HG02588 (cell line): Measurements from ENCODE around the gene IL1RAPL1.
"Not testable (repeated sequence)": the region's sequence is repeated elsewhere in the genome, so short reads cannot be mapped to it uniquely, and the experiment has no call there.

Experiments
- ATAC-seq: cut with Tn5 transposase; IDR thresholded peaks from one replicate; pipeline ENCODE4 v1.9.1; 2021; ENCODE audit warnings: mild to moderate bottlenecking, moderate library complexity; ENCODE audit not compliant: unreplicated experiment

IL1RAPL1 gene

GRCh38 chrX:28757290-28757689, 170.0 kb downstream of the IL1RAPL1 start:
- ATAC-seq = no peak

GRCh38 chrX:28766561-28766960, 179.3 kb downstream of the IL1RAPL1 start:
- not testable (repeated sequence) for ATAC-seq

- no peak for ATAC-seq
These were observed 186.6 kb downstream of the IL1RAPL1 start for GRCh38 chrX:28773807-28774206.

- no peak for ATAC-seq
These were observed 200.0 kb downstream of the IL1RAPL1 start for GRCh38 chrX:28787206-28787605.

GRCh38 chrX:28800671-28801070, 213.4 kb downstream of the IL1RAPL1 start:
- not testable (repeated sequence) for ATAC-seq

GRCh38 chrX:28802625-28803024, 215.4 kb downstream of the IL1RAPL1 start:
- no peak for ATAC-seq

- no peak for ATAC-seq
These were observed 248.7 kb downstream of the IL1RAPL1 start for GRCh38 chrX:28835991-28836390.

GRCh38 chrX:28843817-28844216, 256.6 kb downstream of the IL1RAPL1 start:
- no peak for ATAC-seq

- ATAC-seq = no peak
These were observed 260.2 kb downstream of the IL1RAPL1 start for GRCh38 chrX:28847423-28847822.

- no peak for ATAC-seq
These were observed 261.5 kb downstream of the IL1RAPL1 start for GRCh38 chrX:28848707-28849106.

GRCh38 chrX:28850955-28851354, 263.7 kb downstream of the IL1RAPL1 start:
- no peak for ATAC-seq

- ATAC-seq = no peak
These were observed 264.6 kb downstream of the IL1RAPL1 start for GRCh38 chrX:28851871-28852270.

GRCh38 chrX:28854637-28855036, 267.4 kb downstream of the IL1RAPL1 start:
- ATAC-seq = no peak

GRCh38 chrX:28876408-28876807, 289.2 kb downstream of the IL1RAPL1 start:
- no peak for ATAC-seq

GRCh38 chrX:28876901-28877300, 289.7 kb downstream of the IL1RAPL1 start:
- no peak for ATAC-seq

GRCh38 chrX:28880136-28880535, 292.9 kb downstream of the IL1RAPL1 start:
- no peak for ATAC-seq

GRCh38 chrX:28884823-28885222, 297.6 kb downstream of the IL1RAPL1 start:
- ATAC-seq = no peak

GRCh38 chrX:28888416-28888815, 301.2 kb downstream of the IL1RAPL1 start:
- ATAC-seq = no peak

- ATAC-seq = no peak
These were observed 302.4 kb downstream of the IL1RAPL1 start for GRCh38 chrX:28889591-28890090.

- ATAC-seq = no peak
These were observed 314.4 kb downstream of the IL1RAPL1 start for GRCh38 chrX:28901637-28902036.

GRCh38 chrX:28910487-28910886, 323.2 kb downstream of the IL1RAPL1 start:
- ATAC-seq = no peak

- ATAC-seq = no peak
These were observed 333.1 kb downstream of the IL1RAPL1 start for GRCh38 chrX:28920153-28920943.

- ATAC-seq = no peak
These were observed 334.9 kb downstream of the IL1RAPL1 start for GRCh38 chrX:28922106-28922505.
